HepG2 (cell line): ENCODE measurements around the gene TRAF3. TPM values are rescaled to one million over a fixed set of nuclear protein-coding genes. Genes with fewer than 3 reads are reported as not detected.
A peak's percentile ranks its signal among the peaks of the same experiment; 100 is the strongest.

ENCODE experiments used
- HDAC1 ChIP-seq: sonication (generic); formaldehyde crosslinking; IDR thresholded peaks from 2 replicates; pipeline ENCODE4 v1.5.1; 2020; ENCODE audit warnings: mild to moderate bottlenecking, missing genetic modification reagents
- HDAC2 ChIP-seq: sonication (generic); formaldehyde crosslinking; IDR thresholded peaks from 2 replicates; pipeline ENCODE4 v1.4.0; 2020; ENCODE audit warnings: missing genetic modification reagents
- MAF1 ChIP-seq: sonication (generic); formaldehyde crosslinking; IDR thresholded peaks from 2 replicates; pipeline ENCODE4 v1.5.0; 2020; ENCODE audit warnings: missing genetic modification reagents, borderline replicate concordance
- NFE2L1 ChIP-seq: sonication (generic); formaldehyde crosslinking; IDR thresholded peaks from 2 replicates; pipeline ENCODE4 v1.4.0; 2020; ENCODE audit warnings: missing genetic modification reagents, mild to moderate bottlenecking, borderline replicate concordance
- PHF21A ChIP-seq: sonication (generic); formaldehyde crosslinking; IDR thresholded peaks from 2 replicates; pipeline ENCODE4 v1.5.0; 2020; ENCODE audit warnings: mild to moderate bottlenecking, missing genetic modification reagents
- RERE ChIP-seq: IDR thresholded peaks from 2 replicates; pipeline ENCODE4 v1.6.1; 2016; ENCODE audit warnings: low read depth, missing genetic modification reagents, missing compliant biosample characterization
- SNRNP70 ChIP-seq: fragments of 200-400 bp; formaldehyde crosslinking; IDR thresholded peaks from 2 replicates; pipeline ENCODE4 v1.6.1; 2017; ENCODE audit warnings: mild to moderate bottlenecking, low read depth, low read length, moderate library complexity
- SRSF4 ChIP-seq: fragments of 200-400 bp; formaldehyde crosslinking; IDR thresholded peaks from one replicate; pipeline ENCODE4 v1.6.1; 2018; ENCODE audit warnings: mild to moderate bottlenecking, low read depth, low read length, moderate library complexity; ENCODE audit not compliant: poor library complexity, severe bottlenecking
- ZBED4 ChIP-seq: sonication (generic); formaldehyde crosslinking; IDR thresholded peaks from 2 replicates; pipeline ENCODE4 v1.4.0; 2020; ENCODE audit warnings: missing genetic modification reagents, borderline replicate concordance
- ZBTB7A ChIP-seq: sonication (generic); formaldehyde crosslinking; IDR thresholded peaks from 2 replicates; pipeline ENCODE4 v1.8.0; 2022; ENCODE audit warnings: mild to moderate bottlenecking, missing genetic modification reagents
- ZNF362 ChIP-seq: sonication (generic); formaldehyde crosslinking; IDR thresholded peaks from 2 replicates; pipeline ENCODE4 v1.4.0; 2020; ENCODE audit warnings: missing genetic modification reagents, mild to moderate bottlenecking, borderline replicate concordance
- ZNF441 ChIP-seq: sonication (generic); formaldehyde crosslinking; IDR thresholded peaks from 2 replicates; pipeline ENCODE4 v1.7.0; 2021; ENCODE audit warnings: missing genetic modification reagents, borderline replicate concordance
- ZNF460 ChIP-seq: sonication (generic); formaldehyde crosslinking; IDR thresholded peaks from 2 replicates; pipeline ENCODE4 v1.5.1; 2020; ENCODE audit warnings: missing genetic modification reagents, mild to moderate bottlenecking, borderline replicate concordance
- ZNF850 ChIP-seq: sonication (generic); formaldehyde crosslinking; conservative IDR thresholded peaks from 2 replicates; pipeline ENCODE4 v1.9.0; 2021; ENCODE audit warnings: mild to moderate bottlenecking, missing genetic modification reagents
- polyA plus RNA-seq, 8 experiments: library from polyadenylated mRNA; depleted of rRNA in 3 of 8; stranded (reverse) in 7 of 8; unstranded in 1 of 8; fragments of >200 nt; fragmentation: Illumina TruSeq in 4 of 8; extraction: Trizol in 4 of 8; gene quantifications; 2 replicates each; pipeline versions ENCODE4 v1.2.1 to v1.2.3, GENCODE V29; 2011 to 2016; ENCODE audit warnings: low read depth in 4 of 8, missing spikeins in 1 of 8, mixed read lengths in 1 of 8; ENCODE audit not compliant: insufficient read depth in 1 of 8
- total RNA-seq, 5 experiments: library from RNA; depleted of rRNA; stranded (reverse); fragments of >200 nt; fragmentation: Illumina TruSeq; extraction: Trizol; gene quantifications; 2 replicates each; pipeline ENCODE4 v1.2.3, GENCODE V29; 2016; ENCODE audit warnings: low read depth in 1 of 5
- TF ChIP-seq, protein P1 (sequence below): sonication (generic); formaldehyde crosslinking; IDR thresholded peaks from 2 replicates; pipeline ENCODE4 v1.4.0; 2020; ENCODE audit warnings: mild to moderate bottlenecking, missing genetic modification reagents
- TF ChIP-seq, protein P2 (sequence below): sonication (generic); formaldehyde crosslinking; IDR thresholded peaks from 2 replicates; pipeline ENCODE4 v1.4.0; 2020; ENCODE audit warnings: missing genetic modification reagents

The TRAF3 gene
- total and polyA plus RNA-seq, 2 of the 13 experiments (the other 11 are each of a cell fraction or from before 2014, with no cell fraction given), result 6.9 to 12.2 TPM

DNA sequence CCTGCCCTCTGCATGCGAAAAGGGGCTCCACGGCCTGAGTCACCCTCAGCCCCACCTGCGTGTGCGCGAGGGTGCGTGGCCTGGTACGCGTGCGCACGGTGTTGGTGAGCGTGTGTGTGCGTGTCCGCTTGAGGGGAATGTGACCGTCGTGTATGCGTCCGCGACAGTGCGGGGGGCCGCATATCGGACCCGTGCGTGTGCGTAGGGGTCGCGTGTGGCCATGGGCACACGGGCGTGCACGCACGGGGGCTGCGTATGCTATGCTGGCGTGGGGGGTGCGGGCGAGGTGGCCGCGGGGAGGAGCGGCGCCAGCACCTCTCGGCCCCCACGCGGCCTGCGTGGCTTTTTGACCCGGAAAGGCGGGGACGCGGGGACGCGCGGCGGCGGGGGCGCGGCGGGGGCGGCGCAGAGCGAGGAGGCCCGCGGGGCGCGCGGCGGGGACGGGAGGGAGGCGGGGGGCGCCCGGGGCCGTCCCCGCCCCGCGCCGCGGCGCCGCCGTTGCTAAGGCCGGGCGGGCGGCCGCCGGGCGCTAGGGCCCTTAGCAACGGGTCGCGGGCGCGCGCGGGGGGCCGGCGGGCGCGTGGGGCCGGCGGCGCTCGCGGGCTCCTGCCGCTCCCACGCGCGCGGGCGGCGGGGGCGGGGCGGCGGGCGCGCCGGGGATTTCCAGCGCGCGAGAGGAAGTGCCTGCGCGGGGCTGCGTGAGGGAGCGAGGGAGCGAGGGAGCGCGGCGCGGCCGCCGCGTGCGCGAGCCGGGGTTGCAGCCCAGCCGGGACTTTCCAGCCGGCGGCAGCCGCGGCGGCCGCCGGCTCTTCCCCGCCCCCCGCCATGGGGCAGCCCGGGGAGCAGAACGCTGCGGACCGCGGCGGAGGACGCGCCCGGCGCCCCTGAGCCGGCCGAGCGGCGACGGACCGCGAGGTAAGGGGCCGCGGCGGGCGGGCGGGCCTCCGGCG is at the start of gene TRAF3 (continued):
- TF ChIP-seq RERE (CRISPR knock-in tag), result no peak
- TF ChIP-seq NFE2L1 (CRISPR knock-in tag), result peak; percentile 62; the same call in 1 of the 2 replicates
- no peak for TF ChIP-seq SNRNP70
- TF ChIP-seq ZNF460 (CRISPR knock-in tag), result no peak
- TF ChIP-seq MAF1 (CRISPR knock-in tag), result no peak
- no peak for TF ChIP-seq HDAC2 (CRISPR knock-in tag)
- TF ChIP-seq HDAC1 (CRISPR knock-in tag), result peak; percentile 39; the same call in 1 of the 2 replicates
- TF ChIP-seq, protein P1, sequence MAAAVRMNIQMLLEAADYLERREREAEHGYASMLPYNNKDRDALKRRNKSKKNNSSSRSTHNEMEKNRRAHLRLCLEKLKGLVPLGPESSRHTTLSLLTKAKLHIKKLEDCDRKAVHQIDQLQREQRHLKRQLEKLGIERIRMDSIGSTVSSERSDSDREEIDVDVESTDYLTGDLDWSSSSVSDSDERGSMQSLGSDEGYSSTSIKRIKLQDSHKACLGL (CRISPR knock-in tag), result peak; percentile 61; the same call in 1 of the 2 replicates
- TF ChIP-seq ZNF362 (CRISPR knock-in tag), result 0 out of 2 replicates have a peak, but pooled peaks have one; percentile 24
- peak; percentile 69 for TF ChIP-seq ZBTB7A (CRISPR knock-in tag)
- no peak for TF ChIP-seq SRSF4
- no peak for TF ChIP-seq PHF21A (CRISPR knock-in tag)
- TF ChIP-seq, protein P2, sequence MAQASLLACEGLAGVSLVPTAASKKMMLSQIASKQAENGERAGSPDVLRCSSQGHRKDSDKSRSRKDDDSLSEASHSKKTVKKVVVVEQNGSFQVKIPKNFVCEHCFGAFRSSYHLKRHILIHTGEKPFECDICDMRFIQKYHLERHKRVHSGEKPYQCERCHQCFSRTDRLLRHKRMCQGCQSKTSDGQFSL, result peak; percentile 67; the same call in 1 of the 2 replicates
- TF ChIP-seq ZNF850 (CRISPR knock-in tag), result no peak
- no peak for TF ChIP-seq ZBED4 (CRISPR knock-in tag)
- TF ChIP-seq ZNF441, result no peak
